OCI-LY7 (cell line): ENCODE results near the gene TAAR8.

Source experiments
- CTCF ChIP-seq: fragments of 200-600 bp; sonication (generic); conservative IDR thresholded peaks from 2 replicates; pipeline ENCODE4 v1.5.1; 2014; ENCODE audit warnings: mild to moderate bottlenecking, antibody characterized with exemption, low read length, moderate library complexity, mixed read lengths
- EZH2phosphoT487 ChIP-seq: fragments of 200-600 bp; sonication (generic); IDR thresholded peaks from 2 replicates; pipeline ENCODE4 v1.6.1; 2018; ENCODE audit warnings: low read depth, borderline replicate concordance, mild to moderate bottlenecking, mixed run types, antibody characterized with exemption, low read length, moderate library complexity, mixed read lengths

- no peak for TF ChIP-seq CTCF
- TF ChIP-seq EZH2phosphoT487: no peak
Observed at GRCh38 chr6:132526461-132526860, 26.0 kb upstream of the TAAR8 start.
